Sigmoid colon (tissue), 4 donors: ENCODE results near the gene RRP1.
"Not testable (repeated sequence)": the region's sequence is repeated elsewhere in the genome, so short reads cannot be mapped to it uniquely, and the experiment has no call there.

Source experiments
- POLR2A ChIP-seq, 2 donors: fragments of 450-650 bp; IDR thresholded peaks; one replicate each; pipeline ENCODE4 v1.6.1; 2016; ENCODE audit warnings: antibody characterized with exemption in 2 of 2, mild to moderate bottlenecking in 2 of 2, moderate library complexity in 2 of 2
- POLR2AphosphoS5 ChIP-seq, 4 donors: sonication (generic); formaldehyde crosslinking; IDR thresholded peaks; one replicate each; pipeline ENCODE4 v1.6.1; 2017; ENCODE audit warnings: antibody characterized with exemption in 4 of 4

- TF ChIP-seq POLR2AphosphoS5, POLR2A (IDR thresholded peaks at IDR 0.05): not testable (repeated sequence)
These were observed 55.5 kb downstream of the RRP1 start for GRCh38 chr21:43844906-43845305.
